C1 segment of cervical spinal cord (tissue), 14 donors: Measurements from ENCODE around the gene HES3.

Experiments
- DNase-seq, 14 donors: peaks; one replicate each; lab custom pipeline; 2025; lab: John Stamatoyannopoulos, UW

The HES3 gene

GRCh38 chr1:6262555-6263420, 18.8 kb downstream of the HES3 start:
- DNase-seq: no peak

- DNase-seq: no peak
These were observed 19.7 kb downstream of the HES3 start for GRCh38 chr1:6263716-6264115.

GRCh38 chr1:6265151-6265550, 21.2 kb downstream of the HES3 start:
- no peak for DNase-seq

GRCh38 chr1:6266641-6267040, 22.7 kb downstream of the HES3 start:
- DNase-seq: no peak

GRCh38 chr1:6267686-6268322, 23.8 kb downstream of the HES3 start:
- no peak for DNase-seq

- DNase-seq: no peak
These were observed 24.4 kb downstream of the HES3 start for GRCh38 chr1:6268415-6268814.

GRCh38 chr1:6269296-6269695, 25.3 kb downstream of the HES3 start:
- DNase-seq: no peak

GRCh38 chr1:6269720-6270400, 25.9 kb downstream of the HES3 start:
- no peak for DNase-seq

GRCh38 chr1:6270401-6270800, 26.4 kb downstream of the HES3 start:
- DNase-seq: no peak

GRCh38 chr1:6271006-6271405, 27.0 kb downstream of the HES3 start:
- DNase-seq: no peak

- DNase-seq: no peak
These were observed 27.6 kb downstream of the HES3 start for GRCh38 chr1:6271554-6271953.

GRCh38 chr1:6272452-6272851, 28.5 kb downstream of the HES3 start:
- DNase-seq: no peak

- no peak for DNase-seq
These were observed 28.9 kb downstream of the HES3 start for GRCh38 chr1:6272868-6273267.

- peak in 10 of 14 donors; percentile 12 to 83 (median 21) for DNase-seq
These were observed 29.5 kb downstream of the HES3 start for GRCh38 chr1:6273380-6273891.

- DNase-seq: no peak
These were observed 30.1 kb downstream of the HES3 start for GRCh38 chr1:6274102-6274501.

GRCh38 chr1:6274622-6275139, 30.7 kb downstream of the HES3 start:
- no peak for DNase-seq

- DNase-seq: no peak
These were observed 32.1 kb downstream of the HES3 start for GRCh38 chr1:6275826-6276782.

GRCh38 chr1:6276811-6277555, 33.0 kb downstream of the HES3 start:
- no peak for DNase-seq

GRCh38 chr1:6278263-6278662, 34.3 kb downstream of the HES3 start:
- DNase-seq: no peak

GRCh38 chr1:6279066-6279465, 35.1 kb downstream of the HES3 start:
- DNase-seq: no peak
